ENCODE measurements around the gene TAS2R42.

TAS2R42 gene, protein sequence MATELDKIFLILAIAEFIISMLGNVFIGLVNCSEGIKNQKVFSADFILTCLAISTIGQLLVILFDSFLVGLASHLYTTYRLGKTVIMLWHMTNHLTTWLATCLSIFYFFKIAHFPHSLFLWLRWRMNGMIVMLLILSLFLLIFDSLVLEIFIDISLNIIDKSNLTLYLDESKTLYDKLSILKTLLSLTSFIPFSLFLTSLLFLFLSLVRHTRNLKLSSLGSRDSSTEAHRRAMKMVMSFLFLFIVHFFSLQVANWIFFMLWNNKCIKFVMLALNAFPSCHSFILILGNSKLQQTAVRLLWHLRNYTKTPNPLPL

GRCh38 chr12:11186837-11187236 is at the start of gene TAS2R42:
TAS2R42 (minus strand) TSS chr12:11186937; CDS start chr12:11186937, 0 bp downstream.
- POLR2A ChIA-PET: no interaction called here
- no peak within 1 kb of the TSS for H3K4me3 ChIP-seq (ENCODE audit: low read depth, low read length)

DNA sequence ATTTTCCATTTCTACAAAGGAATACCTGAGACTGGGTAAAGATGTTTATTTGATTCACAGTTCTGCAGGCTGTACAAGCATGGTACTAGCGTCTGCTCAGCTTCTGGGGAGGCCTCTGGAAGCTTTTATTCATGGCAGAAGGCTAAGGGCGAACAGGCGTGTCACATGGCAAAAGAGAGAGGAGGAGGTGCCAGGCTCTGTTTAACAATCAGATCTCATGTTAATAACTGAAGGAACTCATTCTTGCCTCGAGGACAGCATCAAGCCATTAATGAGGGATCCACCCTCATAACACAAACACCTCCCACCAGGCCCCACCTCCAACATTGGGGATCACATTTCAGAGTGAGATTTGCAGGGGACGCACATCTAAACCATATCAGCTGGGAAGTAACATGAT is 46.8 kb upstream of the TAS2R42 start:
- ChIA-PET POLR2A (no interaction called here), CTCF (interaction anchor here (1.0 kb wide), 1 partner anchor 253 kb away, joined by 4 read pairs; no protein-coding TSS in a partner anchor)
- DNase-seq (ENCODE audit: low read depth, low spot score): no peak
- H3K4me3 ChIP-seq (ENCODE audit: low read depth, low read length): no peak overlapping the region
- no peak for TF ChIP-seq CTCF (IDR thresholded peaks at IDR 0.05; ENCODE audit: insufficient read depth, low read length, missing control alignments)

More at GRCh38 chr12:11186837-11187236, at the start of gene TAS2R42:
- CTCF ChIA-PET: no interaction called here
- DNase-seq (ENCODE audit: low read depth, low spot score): no peak
- TF ChIP-seq CTCF (IDR thresholded peaks at IDR 0.05; ENCODE audit: insufficient read depth, low read length, missing control alignments): no peak

GRCh38 chr12:11228296-11228879 is 41.7 kb upstream of the TAS2R42 start:
- DNase-seq (ENCODE audit: low read depth, low spot score): no peak
- ChIA-PET CTCF (interaction anchor here (0.7 to 8.3 kb wide), 7 partner anchors 10 to 457 kb away, joined by 3 to 72 read pairs (median 5); no protein-coding TSS in a partner anchor), POLR2A (no interaction called here)
- no peak overlapping the region for H3K4me3 ChIP-seq (ENCODE audit: low read depth, low read length)
- TF ChIP-seq CTCF (IDR thresholded peaks at IDR 0.05; ENCODE audit: insufficient read depth, low read length, missing control alignments): peak; percentile 67

- POLR2A ChIA-PET: no interaction called here
- CTCF ChIA-PET: interaction anchor here (8.3 kb wide), 1 partner anchor 258 kb away, joined by 72 read pairs; no protein-coding TSS in a partner anchor
- no peak for TF ChIP-seq CTCF (IDR thresholded peaks at IDR 0.05; ENCODE audit: insufficient read depth, low read length, missing control alignments)
- DNase-seq (ENCODE audit: low read depth, low spot score): no peak
- no peak overlapping the region for H3K4me3 ChIP-seq (ENCODE audit: low read depth, low read length)
Observed at GRCh38 chr12:11227373-11227772, 40.6 kb upstream of the TAS2R42 start.

DNA sequence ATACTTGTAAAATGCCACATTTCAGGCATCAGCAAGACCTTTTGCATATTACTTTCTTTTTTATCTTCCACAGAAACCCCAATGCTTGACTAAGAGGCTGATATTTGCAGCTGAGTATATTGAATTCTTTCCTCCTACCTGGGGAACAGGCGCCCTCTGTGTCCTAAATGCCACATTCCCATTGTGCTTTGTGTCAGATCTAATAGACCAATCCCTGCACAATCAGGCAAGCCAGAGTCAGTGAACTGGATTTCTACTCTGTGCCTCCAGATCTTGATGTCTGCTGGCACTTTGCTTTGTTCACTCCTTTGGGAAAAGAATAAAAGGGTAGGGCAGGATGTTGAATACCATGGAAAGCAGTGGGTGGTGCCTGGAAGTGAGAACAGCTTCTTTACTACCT is 22.4 kb upstream of the TAS2R42 start:
- DNase-seq (ENCODE audit: low read depth, low spot score): no peak
- ChIA-PET CTCF (interaction anchor here (0.8 kb wide), 1 partner anchor 438 kb away, joined by 3 read pairs; no protein-coding TSS in a partner anchor), POLR2A (no interaction called here)
- H3K4me3 ChIP-seq (ENCODE audit: low read depth, low read length): no peak overlapping the region
- TF ChIP-seq CTCF (IDR thresholded peaks at IDR 0.05; ENCODE audit: insufficient read depth, low read length, missing control alignments): no peak

- TF ChIP-seq CTCF (IDR thresholded peaks at IDR 0.05; ENCODE audit: insufficient read depth, low read length, missing control alignments): no peak
- DNase-seq (ENCODE audit: low read depth, low spot score): no peak
- POLR2A ChIA-PET: no interaction called here
- CTCF ChIA-PET: no interaction called here
- no peak overlapping the region for H3K4me3 ChIP-seq (ENCODE audit: low read depth, low read length)
Observed at GRCh38 chr12:11204173-11204572, 17.4 kb upstream of the TAS2R42 start.
